Fibroblast of pulmonary artery (primary cell): Measurements from ENCODE around the gene KLHL40.

ENCODE experiments used
- DNase-seq: peaks from one replicate; pipeline ENCODE4 v3.0.0-alpha.2; 2010; ENCODE audit warnings: low read depth
- H3K4me3 ChIP-seq: replicated peaks from 2 replicates; pipeline ENCODE4 v1.5.1; 2011; ENCODE audit warnings: low read depth, mild to moderate bottlenecking, control low read depth, low read length, moderate library complexity
- CTCF ChIP-seq: IDR thresholded peaks from 2 replicates; pipeline ENCODE4 v1.5.1; 2011; ENCODE audit warnings: mild to moderate bottlenecking, control low read depth, low read length, inconsistent platforms; ENCODE audit errors: missing control alignments

The KLHL40 gene

GRCh38 chr3:42653303-42653559 is 32.1 kb upstream of the KLHL40 start:
- peak overlapping the region; percentile 86 for H3K4me3 ChIP-seq
- no peak for DNase-seq
- no peak for TF ChIP-seq CTCF

DNA sequence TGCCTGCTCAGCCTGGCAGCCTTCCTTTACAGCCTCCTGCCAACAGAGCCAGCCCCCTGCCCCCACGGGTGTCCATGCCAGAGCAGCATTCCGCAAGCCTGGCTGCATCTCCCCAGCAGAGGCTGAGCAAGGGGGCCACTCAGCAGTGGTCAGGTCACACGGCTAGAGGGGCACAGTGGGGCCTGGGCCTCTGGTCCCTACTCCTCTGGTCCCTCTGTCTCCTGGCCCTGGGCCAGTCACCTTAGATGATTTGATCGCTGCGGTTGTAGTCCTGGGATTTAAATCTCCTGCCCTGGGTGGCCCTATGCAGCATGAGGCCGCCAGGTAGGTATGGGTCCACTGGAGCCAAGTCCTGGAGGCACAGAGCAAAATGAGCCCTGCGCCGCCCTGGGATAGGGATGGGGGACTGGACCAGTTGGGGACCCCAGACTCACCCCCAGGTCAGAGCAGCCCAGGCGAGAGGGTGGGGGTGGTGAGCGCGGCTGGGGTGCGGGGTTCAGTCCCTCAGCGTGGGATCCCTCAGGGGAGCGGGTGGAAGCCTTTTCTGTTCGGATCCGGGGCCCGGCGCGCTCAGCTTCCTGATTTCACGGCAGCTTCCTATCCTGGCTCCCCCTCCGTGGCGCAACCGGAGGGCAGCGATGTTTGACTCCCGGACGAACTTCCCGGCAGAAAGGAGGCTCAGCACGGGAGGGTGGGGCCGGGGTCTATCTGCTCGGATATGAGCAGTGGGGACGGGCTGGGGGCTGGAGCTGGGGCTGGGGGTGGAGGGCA is 31.6 kb upstream of the KLHL40 start, which contains the start of gene ZBTB47:
TSS of gene ZBTB47 (plus strand) at position 138 of the 771 bp plus-strand sequence. CDS start 4,659 bp downstream, outside the sequence.
- TF ChIP-seq CTCF = no peak
- peak; percentile 54 for DNase-seq
- peak within 1 kb of the TSS; percentile 86 for H3K4me3 ChIP-seq

- peak overlapping the region; percentile 86 for H3K4me3 ChIP-seq
- TF ChIP-seq CTCF = no peak
- DNase-seq = peak; percentile 46
These were observed 30.8 kb upstream of the KLHL40 start for GRCh38 chr3:42654331-42655201.

- H3K4me3 ChIP-seq = peak overlapping the region; percentile 86
- no peak for TF ChIP-seq CTCF
- no peak for DNase-seq
These were observed 29.9 kb upstream of the KLHL40 start for GRCh38 chr3:42655331-42655888.

GRCh38 chr3:42655980-42656679 is 29.2 kb upstream of the KLHL40 start:
- H3K4me3 ChIP-seq = peak overlapping the region; percentile 86
- peak; percentile 35 for DNase-seq

More at GRCh38 chr3:42655980-42656679, 29.2 kb upstream of the KLHL40 start:
- TF ChIP-seq CTCF = no peak
